Measurements from ENCODE around the gene CHRND.
"Not testable (repeated sequence)": the region's sequence is repeated elsewhere in the genome, so short reads cannot be mapped to it uniquely, and the experiment has no call there.

The CHRND gene

GRCh38 chr2:232528746-232529460, 2.9 kb downstream of the CHRND start:
- DNase-seq, result no peak

DNA sequence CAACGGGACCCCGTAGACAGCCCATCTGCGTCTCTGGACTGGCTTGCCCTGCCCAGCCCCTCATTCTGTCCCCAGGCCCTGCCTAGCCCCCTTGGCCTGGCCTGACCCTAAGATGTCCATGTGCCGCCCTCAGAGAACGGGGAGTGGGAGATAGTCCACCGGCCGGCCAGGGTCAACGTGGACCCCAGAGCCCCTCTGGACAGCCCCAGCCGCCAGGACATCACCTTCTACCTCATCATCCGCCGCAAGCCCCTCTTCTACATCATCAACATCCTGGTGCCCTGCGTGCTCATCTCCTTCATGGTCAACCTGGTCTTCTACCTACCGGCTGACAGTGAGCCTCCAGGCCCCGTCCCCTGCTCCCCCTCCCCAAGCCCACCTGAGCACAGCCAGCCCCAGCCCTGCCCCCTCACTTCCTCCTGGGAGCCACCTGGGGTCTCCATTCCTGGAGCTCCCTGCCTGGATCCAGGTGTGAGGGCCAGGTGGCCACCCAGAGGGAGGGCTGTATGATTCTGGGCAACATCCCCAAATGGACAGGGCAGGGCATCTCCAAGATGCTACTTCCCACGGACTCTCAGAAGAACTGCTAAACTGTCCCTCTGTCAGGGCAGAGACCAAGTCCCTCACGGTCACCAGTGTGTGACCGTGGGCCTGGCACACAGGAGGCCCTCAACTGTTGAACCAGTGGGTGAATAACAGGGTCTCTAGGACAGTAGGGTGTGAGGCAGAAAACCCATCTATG, 4.0 kb downstream of the CHRND start:
- DNase-seq, result no peak

- no peak for DNase-seq
These were observed 4.8 kb downstream of the CHRND start for GRCh38 chr2:232530626-232531260.

DNA sequence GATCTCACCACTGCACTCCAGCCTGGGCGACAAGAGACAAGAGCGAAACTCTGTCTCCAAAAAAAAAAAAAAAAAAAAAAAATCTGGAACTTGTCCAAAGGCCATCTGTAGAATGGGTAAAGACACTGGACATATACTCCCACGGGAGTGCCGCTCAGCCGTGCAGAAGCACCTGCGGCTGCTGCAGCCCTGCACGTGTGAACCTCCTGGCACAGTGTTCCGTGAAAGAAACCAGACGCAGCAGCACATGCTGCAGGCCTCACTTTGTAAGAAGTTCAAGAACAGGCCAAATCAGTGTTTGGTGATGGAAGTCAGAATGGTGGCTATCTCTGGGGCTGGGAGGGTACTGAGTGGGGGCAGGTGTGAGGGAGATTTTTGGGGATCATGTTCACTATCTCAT, 6.5 kb downstream of the CHRND start:
- DNase-seq, result no peak

DNA sequence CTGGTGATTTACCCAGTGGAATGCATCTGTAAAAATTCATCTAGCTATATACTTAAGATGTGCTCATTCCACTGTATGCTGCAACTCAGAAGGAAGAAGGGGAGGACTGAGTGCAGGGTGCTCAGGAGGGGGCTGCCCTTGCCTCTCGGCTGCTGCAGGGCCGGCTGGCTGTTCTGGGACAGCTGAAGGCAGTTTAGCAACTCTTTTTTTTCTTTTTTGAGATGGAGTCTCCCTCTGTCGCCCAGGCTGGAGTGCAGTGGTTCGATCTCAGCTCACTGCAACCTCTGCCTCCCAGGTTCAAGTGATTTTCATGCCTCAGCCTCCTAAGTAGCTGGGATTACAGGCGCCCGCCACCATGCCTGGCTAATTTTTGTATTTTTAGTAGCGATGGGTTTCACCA, 6.9 kb downstream of the CHRND start:
- not testable (repeated sequence) for DNase-seq

GRCh38 chr2:232533944-232534710, 8.2 kb downstream of the CHRND start:
- DNase-seq, result no peak

DNA sequence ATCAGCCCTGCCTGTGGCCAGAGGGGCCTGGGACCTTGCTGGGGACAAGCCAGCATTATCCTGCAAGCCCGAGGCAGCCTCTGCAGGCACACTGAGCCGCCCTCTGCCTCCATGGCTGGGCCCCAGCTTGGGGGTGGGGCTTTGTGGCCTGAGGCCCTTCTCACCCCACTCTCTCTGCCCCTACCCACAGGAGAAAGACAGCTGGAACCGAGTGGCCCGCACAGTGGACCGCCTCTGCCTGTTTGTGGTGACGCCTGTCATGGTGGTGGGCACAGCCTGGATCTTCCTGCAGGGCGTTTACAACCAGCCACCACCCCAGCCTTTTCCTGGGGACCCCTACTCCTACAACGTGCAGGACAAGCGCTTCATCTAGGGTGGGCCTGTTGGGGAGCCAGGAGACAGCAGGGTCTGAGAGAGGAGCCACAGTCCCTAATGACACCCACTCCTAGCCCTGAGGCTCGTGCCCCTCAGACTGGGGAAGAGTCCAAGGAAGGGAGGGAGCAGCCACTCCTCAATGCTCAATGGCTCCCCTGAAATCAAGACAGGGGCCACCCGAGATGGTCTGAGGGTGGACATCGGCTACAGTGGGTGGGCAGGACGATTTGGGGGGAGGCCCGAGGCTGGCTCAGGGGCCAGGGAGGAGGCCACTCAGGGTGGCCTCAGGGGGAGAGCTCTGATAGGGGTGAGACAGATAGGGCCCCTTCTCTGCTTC, 9.1 kb downstream of the CHRND start:
- DNase-seq, result no peak

DNA sequence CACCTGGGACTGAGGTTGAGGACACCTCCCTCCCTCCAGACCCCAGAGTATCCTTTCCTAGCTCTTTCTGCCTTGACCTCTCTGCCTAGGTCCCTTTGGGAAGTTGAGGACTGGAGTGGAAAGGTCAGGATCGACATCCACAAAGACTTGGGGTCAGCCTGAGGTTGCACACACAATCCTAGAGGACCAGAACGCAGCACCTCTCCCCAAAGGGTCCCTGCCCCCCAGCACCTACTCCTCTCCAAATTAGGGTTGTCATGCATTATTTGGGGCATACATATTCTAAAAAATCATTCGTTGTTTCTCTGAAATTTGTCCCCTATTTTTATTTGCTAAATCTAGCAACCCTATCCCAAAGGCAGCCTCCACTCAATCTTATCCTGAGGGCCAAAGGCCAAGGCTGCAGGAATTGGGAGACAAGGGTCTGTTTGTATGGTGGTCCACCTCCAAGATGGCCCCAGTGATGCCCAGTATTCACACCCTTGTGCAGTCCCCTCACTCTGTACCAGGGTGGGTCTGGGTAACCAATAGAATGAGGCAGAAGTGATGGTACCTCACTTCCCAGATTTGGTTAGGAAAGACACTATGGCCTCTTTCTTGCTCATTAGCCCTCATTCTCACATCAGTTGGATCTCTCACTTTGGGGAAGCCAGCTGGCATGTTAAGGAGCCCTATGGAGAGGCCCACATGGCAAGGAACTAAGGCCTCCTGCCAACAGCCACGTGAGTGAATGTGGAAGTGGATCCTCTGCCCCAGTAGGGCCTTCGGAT, 10.0 kb downstream of the CHRND start:
- DNase-seq, result no peak

GRCh38 chr2:232537079-232537478, 11.1 kb downstream of the CHRND start:
- no peak for DNase-seq

DNA sequence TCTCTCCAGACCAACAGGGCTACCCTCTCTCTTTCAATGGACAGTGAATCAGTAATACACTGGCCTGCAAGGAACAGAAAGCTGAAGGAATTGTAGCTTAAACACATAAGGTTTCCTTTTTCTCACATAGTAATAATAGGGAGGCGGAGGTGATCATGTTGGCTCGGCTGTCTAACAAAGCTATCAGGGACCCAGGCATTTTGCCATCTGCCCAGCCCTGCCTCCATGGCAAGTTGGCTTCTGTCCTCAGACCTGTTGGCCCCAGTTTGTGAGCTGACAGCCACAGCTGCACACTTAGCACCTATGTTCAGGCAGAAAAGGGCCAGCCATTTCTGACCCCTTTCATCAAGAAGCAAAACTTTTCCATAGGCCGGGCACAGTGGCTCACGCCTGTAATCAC, 11.5 kb downstream of the CHRND start:
- DNase-seq, result no peak

DNA sequence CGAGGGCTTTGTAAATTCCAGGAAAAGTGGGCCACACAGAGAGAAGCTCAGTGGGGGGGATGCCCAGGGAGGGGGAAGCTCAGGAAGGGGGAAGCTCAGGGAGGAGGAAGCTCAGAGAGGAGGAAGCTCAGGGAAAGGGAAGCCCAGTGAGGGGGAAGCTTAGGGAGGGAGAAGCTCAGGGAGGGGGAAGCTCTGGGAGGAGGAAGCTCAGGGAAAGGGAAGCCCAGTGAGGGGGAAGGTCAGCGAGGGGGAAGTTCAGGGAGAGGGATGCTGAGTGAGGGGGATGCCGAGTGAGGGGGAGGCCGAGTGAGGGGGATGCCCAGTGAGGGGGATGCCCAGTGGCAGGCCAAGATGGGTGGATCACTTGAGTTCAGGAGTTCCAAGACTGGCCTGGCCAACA, 12.7 kb downstream of the CHRND start:
- DNase-seq, result no peak

- no peak for DNase-seq
These were observed 13.6 kb downstream of the CHRND start, which contains the start of gene CHRNG for GRCh38 chr2:232539298-232540231. Gene CHRNG, plus strand, starts transcription at chr2:232539692. Its CDS starts 56 bp downstream, at chr2:232539748.

GRCh38 chr2:232540441-232541041, 14.6 kb downstream of the CHRND start:
- no peak for DNase-seq

- no peak for DNase-seq
These were observed 15.4 kb downstream of the CHRND start for GRCh38 chr2:232541195-232541960.

- DNase-seq, result no peak
These were observed 16.2 kb downstream of the CHRND start for GRCh38 chr2:232541961-232542714.

DNA sequence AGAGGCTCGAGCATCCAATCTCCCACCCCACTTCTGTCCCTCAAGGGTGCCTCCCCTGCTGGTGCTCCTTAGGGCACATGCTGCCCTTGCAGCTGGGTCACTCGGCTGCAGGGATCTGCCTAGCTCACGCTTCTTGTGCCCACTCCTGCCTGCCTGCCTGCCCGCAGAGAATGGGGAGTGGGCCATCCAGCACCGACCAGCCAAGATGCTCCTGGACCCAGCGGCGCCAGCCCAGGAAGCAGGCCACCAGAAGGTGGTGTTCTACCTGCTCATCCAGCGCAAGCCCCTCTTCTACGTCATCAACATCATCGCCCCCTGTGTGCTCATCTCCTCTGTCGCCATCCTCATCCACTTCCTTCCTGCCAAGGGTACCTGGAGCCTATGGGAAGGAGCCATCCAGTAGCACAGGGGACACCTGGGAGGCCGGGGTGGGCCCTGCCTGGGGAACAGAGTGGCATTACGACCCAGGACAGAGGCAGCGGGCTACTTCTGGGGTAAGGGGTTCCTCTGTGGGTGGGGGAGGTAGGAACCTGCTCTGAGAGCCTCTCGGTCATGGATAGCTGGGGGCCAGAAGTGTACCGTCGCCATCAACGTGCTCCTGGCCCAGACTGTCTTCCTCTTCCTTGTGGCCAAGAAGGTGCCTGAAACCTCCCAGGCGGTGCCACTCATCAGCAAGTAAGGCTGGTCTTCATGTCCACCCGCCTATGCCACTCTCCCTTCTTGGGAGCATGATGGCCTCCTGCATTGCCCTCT, 16.9 kb downstream of the CHRND start:
- no peak for DNase-seq

GRCh38 chr2:232543491-232543890, 17.5 kb downstream of the CHRND start:
- DNase-seq, result no peak

Data from DMS79 (cell line).